ENCODE measurements around the gene SELENOT. TPM values are rescaled to one million over a fixed set of nuclear protein-coding genes. Genes with fewer than 3 reads are reported as not detected.

The SELENOT gene
- total and polyA plus RNA-seq, 2 of the 8 experiments (the other 6 are each of a cell fraction or from before 2014, with no cell fraction given) = 79.0 to 290 TPM

GRCh38 chr3:150626148-150626930 lies 23.2 kb downstream of the SELENOT start (continued):
- TF ChIP-seq, protein P1, sequence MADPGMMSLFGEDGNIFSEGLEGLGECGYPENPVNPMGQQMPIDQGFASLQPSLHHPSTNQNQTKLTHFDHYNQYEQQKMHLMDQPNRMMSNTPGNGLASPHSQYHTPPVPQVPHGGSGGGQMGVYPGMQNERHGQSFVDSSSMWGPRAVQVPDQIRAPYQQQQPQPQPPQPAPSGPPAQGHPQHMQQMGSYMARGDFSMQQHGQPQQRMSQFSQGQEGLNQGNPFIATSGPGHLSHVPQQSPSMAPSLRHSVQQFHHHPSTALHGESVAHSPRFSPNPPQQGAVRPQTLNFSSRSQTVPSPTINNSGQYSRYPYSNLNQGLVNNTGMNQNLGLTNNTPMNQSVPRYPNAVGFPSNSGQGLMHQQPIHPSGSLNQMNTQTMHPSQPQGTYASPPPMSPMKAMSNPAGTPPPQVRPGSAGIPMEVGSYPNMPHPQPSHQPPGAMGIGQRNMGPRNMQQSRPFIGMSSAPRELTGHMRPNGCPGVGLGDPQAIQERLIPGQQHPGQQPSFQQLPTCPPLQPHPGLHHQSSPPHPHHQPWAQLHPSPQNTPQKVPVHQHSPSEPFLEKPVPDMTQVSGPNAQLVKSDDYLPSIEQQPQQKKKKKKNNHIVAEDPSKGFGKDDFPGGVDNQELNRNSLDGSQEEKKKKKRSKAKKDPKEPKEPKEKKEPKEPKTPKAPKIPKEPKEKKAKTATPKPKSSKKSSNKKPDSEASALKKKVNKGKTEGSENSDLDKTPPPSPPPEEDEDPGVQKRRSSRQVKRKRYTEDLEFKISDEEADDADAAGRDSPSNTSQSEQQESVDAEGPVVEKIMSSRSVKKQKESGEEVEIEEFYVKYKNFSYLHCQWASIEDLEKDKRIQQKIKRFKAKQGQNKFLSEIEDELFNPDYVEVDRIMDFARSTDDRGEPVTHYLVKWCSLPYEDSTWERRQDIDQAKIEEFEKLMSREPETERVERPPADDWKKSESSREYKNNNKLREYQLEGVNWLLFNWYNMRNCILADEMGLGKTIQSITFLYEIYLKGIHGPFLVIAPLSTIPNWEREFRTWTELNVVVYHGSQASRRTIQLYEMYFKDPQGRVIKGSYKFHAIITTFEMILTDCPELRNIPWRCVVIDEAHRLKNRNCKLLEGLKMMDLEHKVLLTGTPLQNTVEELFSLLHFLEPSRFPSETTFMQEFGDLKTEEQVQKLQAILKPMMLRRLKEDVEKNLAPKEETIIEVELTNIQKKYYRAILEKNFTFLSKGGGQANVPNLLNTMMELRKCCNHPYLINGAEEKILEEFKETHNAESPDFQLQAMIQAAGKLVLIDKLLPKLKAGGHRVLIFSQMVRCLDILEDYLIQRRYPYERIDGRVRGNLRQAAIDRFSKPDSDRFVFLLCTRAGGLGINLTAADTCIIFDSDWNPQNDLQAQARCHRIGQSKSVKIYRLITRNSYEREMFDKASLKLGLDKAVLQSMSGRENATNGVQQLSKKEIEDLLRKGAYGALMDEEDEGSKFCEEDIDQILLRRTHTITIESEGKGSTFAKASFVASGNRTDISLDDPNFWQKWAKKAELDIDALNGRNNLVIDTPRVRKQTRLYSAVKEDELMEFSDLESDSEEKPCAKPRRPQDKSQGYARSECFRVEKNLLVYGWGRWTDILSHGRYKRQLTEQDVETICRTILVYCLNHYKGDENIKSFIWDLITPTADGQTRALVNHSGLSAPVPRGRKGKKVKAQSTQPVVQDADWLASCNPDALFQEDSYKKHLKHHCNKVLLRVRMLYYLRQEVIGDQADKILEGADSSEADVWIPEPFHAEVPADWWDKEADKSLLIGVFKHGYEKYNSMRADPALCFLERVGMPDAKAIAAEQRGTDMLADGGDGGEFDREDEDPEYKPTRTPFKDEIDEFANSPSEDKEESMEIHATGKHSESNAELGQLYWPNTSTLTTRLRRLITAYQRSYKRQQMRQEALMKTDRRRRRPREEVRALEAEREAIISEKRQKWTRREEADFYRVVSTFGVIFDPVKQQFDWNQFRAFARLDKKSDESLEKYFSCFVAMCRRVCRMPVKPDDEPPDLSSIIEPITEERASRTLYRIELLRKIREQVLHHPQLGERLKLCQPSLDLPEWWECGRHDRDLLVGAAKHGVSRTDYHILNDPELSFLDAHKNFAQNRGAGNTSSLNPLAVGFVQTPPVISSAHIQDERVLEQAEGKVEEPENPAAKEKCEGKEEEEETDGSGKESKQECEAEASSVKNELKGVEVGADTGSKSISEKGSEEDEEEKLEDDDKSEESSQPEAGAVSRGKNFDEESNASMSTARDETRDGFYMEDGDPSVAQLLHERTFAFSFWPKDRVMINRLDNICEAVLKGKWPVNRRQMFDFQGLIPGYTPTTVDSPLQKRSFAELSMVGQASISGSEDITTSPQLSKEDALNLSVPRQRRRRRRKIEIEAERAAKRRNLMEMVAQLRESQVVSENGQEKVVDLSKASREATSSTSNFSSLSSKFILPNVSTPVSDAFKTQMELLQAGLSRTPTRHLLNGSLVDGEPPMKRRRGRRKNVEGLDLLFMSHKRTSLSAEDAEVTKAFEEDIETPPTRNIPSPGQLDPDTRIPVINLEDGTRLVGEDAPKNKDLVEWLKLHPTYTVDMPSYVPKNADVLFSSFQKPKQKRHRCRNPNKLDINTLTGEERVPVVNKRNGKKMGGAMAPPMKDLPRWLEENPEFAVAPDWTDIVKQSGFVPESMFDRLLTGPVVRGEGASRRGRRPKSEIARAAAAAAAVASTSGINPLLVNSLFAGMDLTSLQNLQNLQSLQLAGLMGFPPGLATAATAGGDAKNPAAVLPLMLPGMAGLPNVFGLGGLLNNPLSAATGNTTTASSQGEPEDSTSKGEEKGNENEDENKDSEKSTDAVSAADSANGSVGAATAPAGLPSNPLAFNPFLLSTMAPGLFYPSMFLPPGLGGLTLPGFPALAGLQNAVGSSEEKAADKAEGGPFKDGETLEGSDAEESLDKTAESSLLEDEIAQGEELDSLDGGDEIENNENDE (IDR thresholded peaks at IDR 0.05; ENCODE audit: insufficient replicate concordance, low read length) = no peak
- TF ChIP-seq CEBPB (IDR thresholded peaks at IDR 0.05; ENCODE audit: low read depth, low read length) (no peak), BCL11A (IDR thresholded peaks at IDR 0.05; ENCODE audit: low read depth in 2 of 2, low read length in 2 of 2) (no peak), POLR2AphosphoS5 (IDR thresholded peaks at IDR 0.05; ENCODE audit: low read depth, low read length) (no peak), GABPA (IDR thresholded peaks at IDR 0.05; ENCODE audit: borderline replicate concordance, insufficient read depth, low read length) (no peak), FOSL1 (IDR thresholded peaks at IDR 0.05; ENCODE audit: insufficient read depth, low read depth, low read length) (no peak), JUND (IDR thresholded peaks at IDR 0.05; ENCODE audit: low read length) (no peak), SIX5 (IDR thresholded peaks at IDR 0.05; ENCODE audit: low read depth, low read length) (no peak)
- TF ChIP-seq, protein P2, sequence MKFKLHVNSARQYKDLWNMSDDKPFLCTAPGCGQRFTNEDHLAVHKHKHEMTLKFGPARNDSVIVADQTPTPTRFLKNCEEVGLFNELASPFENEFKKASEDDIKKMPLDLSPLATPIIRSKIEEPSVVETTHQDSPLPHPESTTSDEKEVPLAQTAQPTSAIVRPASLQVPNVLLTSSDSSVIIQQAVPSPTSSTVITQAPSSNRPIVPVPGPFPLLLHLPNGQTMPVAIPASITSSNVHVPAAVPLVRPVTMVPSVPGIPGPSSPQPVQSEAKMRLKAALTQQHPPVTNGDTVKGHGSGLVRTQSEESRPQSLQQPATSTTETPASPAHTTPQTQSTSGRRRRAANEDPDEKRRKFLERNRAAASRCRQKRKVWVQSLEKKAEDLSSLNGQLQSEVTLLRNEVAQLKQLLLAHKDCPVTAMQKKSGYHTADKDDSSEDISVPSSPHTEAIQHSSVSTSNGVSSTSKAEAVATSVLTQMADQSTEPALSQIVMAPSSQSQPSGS (IDR thresholded peaks at IDR 0.05; ENCODE audit: low read length) = no peak
